HG02798 (cell line): Measurements from ENCODE around the gene MVB12B.

Experiments used
- ATAC-seq: cut with Tn5 transposase; IDR thresholded peaks from one replicate; pipeline ENCODE4 v1.9.1; 2021; ENCODE audit warnings: mild to moderate bottlenecking; ENCODE audit not compliant: unreplicated experiment, poor library complexity

The MVB12B gene

DNA sequence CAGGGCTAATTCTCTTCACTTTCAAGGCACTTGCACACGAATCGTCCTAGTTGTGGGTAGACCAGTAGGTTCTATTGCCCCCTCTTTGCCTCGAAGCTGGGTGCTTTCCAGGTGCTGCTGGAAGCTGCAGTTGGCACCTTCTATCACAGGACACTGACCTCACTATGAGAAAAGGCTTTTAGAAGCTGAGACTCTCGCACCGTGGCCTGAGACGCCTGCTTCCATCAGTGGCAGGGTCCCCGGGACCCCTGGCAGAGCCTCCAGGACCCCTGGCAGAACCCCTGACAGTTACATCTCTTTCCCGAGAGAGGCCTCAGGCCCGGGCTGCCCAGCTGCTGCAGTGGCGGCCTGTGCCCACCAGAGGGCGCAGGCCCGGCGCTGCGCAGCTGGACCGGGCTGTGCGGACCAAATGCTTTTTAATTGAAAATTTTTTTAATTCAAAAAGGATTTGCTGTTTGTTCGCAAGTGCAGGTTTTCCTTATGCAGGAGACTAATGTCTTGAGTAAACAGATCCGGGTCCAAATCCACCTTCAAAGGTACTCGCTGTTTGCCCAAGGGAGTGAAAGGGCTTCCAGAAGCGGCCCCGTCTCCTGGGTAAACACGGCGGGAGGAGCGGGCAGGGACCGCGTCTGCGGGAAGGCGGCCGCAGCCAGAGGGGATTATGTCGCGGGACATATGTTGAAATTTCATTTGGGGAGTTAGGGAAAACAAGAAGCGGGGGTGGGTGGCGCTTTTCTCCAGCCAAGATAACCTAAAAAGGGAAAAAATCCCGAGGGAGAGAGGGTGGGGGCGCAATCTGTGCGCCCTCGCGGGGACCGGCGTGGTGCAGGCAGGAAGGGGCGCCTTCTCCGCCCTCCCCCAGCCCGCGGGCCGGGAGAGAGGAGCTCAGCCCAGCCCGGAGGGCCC, 172.6 kb downstream of the MVB12B start:
- ATAC-seq, result peak; percentile 44

DNA sequence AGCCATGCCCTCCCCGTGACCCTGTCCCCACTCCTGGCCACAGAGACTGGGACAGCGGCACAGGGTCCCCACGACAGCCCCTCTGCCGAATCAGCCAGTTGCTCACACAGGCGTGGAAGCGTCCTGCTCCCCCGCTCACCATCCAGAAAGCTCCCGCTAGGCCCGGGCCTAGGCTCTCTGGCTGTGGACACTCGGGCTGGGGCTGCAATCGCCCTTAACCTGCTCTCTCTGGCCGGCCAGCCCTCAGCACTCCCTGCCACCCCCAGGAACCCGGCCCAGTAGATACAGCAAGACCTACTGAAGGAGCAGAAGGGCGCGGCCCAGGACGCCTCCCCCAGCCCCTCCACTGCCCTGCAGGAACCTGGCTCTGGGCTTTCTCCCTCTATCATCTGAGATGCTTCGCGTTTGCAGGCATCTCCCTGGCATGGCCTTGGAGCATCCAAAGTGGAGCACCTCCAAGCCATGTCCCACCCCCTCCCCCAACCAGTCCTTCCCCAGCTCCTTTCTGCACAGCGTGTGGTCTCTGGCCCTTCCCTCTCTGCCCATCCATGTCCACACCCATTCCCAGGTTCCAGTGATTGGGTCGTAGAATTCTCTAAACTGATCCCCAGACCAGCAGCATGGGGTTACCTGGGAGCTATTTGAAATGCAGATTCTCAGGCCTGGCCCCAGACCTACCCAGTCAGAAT, 173.4 kb downstream of the MVB12B start:
- ATAC-seq, result no peak

DNA sequence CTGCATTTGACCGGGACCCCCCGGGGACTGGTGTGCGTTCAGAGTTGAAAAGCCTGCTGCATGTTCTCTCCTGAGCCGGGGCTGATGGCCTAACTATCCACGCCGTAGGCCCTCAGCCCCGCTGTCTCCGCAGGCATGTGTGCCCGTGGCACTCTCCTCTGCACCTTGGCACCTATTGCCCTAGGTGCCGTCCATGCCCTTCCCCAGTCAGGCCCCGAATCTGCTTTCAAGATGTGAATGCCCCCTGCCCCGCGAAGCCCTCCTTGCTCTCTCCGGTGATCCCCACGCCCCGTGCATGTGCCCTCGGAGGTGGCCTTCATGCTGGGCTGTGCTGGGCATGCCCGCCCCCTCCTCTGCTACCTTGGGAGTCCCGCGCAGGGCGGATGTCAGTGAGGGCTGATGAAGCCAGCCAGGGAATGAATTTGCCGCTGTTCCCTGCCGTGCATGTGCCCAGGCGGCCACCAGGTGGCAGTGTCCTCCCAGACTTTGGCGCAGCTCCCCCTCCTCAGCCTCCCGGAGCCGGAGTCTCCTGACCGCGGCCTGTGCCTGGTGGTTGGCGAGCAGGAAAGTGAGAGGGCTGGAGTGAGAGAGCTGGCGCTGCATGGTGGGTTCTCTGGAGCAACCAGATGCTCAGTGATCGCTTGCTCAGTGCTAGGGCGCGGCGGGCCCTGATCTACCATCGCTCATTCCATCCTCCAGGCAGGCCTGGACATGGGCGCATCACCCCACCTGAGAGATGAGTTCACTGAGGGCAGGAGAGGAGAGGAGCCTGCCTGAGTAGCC, 174.2 kb downstream of the MVB12B start:
- ATAC-seq, result peak; percentile 49

DNA sequence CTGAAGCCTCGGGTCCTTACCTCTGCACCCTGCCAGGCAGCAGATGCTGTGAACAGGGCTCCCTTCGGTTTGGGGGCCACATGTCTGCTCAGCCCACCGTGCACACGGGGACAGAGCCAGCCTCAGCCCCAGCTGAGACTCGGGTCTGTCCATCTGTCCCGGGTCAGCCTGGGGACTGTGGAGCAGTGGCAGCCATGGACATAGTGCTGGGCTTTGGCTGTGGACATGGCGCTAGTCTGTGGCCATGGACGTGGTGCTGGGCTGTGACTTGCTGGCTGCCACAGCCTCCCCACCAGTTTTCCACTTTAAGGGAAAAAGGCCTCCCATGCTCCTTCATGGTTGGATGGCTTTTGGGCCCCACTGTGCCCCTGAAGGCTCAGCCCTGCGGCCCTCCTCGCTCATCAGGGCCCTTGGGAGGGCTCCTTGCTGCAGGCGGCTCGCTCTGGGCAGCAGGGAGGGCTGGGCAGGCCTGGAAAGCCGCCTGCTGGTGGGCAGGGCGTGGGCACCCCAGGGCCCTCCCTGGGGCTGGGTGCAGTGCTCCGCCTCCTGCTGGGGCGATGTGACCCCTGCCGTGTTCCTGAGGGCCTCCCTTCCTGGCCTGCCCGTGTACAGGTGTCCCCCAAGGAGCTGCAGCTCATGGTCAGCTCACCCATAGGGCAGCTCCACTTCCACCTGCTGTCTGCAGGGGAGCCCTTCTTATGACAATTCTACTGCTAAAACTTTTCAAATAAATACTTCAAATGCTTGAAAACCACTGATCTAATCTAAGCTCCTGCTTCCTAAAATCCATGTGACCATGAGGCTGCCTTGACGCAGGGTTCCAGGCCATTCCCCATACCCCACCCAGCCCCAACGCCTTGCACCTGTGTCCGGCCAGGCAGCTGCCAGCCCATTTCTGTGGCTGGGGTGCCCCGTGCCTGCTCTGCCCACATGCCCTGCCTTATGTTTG, 175.0 kb downstream of the MVB12B start:
- no peak for ATAC-seq

DNA sequence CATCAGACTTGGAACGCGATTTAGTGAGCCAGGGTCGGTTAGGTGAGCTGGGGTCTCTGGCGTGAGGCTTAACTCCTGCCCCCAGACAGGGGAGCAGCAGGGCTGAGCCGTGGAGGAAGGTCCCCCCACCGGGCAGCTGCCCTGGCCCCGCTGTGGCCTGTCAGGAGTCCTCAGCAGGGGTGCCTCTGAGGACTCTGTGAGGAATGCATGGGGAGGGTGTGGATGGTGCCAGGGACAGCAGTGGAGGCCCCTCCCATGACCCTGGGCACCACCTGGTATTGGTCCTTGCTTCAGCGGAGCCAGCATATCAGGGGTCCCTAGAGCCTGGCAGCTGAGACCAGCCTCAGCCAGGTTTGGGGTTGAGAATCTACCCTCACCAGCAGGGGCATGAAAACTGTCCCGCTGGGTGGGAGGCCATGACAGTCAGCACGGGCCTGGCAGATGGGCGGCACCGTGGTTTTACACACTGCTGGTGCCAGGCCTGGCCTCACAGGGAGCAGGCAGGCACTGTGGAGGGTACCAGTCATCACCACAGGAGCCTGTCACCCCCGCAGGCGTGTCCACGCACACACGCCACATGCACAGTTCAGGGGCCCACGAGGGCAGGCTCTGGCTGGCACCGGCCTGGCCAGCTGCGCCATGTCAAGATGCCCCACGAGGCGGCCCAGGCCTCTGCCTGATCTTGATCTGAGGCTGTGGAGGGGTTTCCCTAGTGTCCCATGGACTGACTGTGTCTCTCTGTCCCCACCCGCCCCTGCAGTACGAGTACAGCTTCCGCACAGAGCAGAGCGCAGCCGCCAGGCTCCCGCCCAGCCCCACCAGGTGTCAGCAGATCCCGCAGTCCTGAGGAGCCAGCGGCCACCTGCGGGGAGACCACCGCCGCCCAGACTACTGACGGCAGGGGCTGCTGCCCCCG, 176.0 kb downstream of the MVB12B start:
- no peak for ATAC-seq

DNA sequence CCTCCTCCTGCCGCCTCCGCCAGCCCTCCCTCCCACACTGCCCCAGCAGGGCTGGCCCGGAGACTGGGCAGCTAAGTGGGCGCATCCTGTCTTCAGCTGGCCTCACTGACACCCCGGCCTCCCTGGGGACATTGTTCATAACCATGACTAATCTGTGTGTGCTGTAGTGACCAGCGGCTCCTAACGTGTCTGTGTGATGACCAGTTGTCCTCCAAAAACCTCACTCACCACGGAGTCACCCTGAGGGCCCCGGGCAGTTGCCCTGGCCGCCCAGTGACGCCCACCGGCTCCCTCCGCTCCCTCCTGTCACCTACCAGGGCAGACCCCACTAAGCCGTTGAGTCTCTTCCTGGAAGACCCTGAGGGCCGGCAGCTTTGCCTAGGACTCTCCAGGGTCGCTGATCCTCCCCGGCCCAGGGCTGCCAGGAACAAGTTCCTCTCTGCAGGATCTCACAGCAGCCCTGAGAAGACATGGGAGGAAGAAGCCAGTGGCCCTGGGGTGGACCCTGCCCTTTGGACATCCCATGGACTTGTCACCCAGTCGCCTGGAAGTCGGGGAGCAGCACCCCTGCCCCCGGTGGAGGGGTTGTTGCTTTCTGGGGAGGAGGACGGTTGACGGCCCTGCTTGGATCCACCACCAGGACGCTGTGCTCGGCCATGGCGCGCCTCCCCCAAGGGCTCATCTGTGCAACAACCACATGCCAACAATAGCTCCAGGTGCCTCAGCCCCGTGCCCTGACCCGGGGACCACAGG, 176.9 kb downstream of the MVB12B start:
- no peak for ATAC-seq

DNA sequence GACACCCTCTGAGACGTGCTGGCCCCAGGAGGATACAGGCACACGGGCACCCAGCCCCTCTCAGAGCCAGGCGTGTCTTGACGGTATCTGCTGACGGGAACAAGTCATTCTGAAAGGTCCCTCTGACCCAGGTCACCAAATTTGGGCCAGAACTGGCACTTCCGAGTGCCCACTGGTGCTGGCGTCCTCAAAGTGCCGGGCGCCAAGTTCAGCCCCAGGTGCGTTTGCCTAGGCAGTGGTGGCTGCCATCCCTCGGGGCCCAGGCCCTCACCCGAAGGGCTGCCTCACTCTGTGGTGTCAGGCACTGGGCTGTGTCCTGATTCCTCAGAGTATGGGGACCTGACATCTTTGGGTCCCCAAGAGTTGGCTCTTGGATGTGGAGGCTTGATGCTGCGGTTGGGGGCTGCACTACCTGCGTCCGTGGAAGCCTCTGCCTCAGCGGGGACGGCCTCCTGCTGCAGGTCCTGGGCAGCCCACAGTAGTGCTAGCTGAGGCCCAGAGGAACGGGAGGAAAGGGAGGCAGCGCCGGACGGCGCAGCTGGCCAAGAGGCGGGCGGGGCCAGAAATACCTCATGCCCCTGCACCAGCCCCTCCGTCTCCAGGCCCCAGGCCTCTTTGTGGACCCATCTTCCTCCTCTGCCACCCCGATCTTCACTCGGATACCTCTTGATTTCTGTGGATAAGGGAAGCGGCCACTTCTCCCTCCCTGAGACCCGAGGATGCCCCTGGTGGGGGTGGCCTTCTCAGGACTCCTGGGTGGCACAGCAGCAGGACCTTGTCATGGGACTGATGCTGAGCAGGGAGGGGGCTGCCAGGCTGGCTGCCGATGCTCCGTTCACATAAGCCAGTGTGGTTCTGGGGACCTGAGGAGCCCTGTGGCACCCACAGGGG, 177.7 kb downstream of the MVB12B start:
- no peak for ATAC-seq

DNA sequence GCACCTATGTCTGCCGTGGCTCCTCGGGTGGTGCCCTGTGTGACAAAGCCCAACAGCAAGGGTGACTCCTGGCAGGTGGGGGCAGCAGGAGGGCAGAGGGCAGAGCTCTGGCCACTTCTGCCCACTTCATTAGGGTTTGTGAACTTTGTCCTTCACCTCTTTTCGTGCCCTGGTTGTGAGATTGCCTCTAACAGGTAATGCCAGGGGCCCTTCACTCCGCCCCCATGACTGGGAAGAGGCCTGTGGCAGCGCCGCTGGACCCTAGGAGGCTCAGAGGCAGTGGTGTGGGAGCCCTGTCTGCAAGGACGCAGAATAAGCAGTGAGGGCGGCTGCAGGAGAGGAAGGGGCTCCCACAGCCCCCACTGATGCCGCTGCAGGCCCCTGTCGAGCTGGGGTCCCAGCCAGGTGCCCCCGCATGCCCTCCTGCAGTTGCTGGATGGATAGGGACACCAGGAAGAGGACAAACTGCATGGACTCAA, 178.4 kb downstream of the MVB12B start:
- no peak for ATAC-seq

DNA sequence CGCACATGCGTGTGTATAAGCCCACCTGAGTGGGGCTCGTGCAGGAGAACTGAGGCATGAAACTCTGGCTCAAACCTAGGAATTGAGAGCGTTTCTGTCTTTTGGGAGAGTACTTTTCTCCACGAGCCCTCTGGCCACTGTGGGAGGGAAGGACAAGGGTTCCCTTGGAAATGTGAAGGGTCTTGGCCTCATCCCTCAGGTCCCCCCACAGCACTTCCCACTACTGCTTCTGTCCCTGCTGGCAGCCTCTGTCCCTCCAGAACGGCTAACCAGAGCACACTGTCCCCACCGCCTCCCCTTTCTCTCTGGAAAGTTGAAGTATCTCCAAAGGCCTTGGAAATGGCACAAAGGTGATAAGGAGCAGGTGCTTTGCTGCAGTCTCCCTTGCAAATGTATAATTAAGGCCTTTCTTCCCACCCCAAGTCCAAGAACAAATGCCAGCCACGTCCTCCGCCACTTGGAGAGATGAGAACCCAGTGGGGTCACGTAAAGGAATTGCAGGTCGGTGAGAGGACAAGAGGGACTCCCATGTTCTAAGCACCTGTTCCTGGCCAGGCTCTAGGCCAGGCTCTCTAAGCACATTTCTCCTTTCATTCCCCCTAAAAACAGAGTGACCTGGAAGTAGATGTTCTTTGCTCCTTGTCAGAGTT, 179.2 kb downstream of the MVB12B start:
- ATAC-seq, result no peak

DNA sequence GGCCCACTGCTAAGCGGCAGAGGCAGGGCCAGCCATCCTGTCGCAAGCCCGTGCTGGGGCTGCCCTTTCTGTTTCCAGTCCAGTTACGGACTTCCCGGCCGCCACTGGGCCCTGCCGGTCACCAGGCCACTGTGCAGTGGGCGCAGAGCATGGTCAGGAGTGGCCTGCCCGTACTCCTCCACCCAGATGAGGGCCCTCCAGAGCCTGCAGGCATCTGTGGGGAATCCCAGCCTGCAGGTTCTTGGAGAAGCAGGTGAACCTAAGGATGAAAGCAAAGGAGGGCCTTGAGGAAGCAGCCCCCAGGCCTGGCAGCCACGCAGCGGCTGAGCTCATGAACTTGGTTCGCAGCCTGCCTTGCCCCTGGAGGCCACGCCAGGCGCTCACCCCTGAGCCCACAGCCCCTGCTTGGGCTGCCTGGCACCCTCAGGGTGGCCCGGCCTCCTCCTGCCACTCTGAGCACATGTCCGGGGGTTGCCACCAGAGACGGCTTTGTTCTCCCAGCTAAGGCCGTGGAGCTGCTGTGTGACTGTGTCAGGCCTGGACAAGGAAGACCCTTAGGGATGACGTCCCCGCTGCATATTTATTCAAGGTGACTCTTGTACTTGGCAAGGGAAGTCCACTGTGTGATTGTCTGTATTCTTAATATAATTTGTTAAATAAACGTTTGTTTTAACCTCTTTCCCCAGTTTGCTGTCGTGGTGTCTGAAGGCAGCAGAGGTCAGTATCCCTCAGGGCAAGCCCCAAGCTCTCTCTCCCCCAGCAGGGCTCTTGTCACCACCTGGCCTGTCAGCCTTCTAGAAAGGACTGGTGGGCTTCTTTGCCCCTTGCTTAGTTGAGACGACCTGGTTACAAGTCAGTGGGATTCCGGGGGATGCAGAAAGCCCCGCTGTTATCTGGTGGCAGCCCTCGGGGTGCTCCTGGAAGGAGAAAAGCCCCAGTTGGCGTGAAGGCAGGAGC, 180.0 kb downstream of the MVB12B start:
- no peak for ATAC-seq

DNA sequence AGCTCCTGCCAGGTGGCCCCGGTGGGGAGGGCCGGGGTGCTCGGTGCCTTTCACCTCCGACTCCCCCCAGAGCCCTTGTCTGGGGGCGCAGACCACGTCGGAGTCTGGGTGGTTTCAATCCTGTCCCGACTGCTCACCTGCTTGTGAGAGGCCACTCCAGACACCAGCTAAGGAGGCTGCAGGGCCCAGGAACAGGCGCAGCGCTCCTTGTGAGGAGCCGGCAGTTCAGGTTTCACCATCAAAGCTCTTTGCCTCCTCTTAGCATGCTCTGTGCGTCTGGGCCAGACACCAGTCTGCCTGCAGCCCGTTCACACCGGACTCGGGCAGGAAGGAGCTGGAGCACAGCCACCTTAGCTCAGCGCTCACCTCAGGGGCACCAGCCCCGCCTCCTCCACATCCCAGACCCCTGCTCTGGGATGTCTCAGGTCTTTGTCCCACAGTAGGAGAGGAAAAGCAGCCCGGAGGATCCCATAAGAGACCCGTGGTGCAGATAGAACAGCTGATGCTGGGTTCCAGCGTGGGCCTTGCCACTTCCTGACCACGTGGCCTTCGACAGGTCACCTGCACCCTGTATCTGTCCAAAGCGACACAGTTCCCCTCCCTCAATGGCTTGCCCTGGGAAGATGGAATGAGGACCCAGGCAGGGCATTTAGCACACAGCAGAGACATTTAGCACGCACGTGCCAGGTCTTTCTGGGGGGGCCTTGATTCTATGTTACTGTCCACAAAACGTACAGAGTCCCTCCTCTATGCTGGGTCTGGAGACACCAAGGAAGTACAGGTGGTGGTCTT, 180.9 kb downstream of the MVB12B start:
- ATAC-seq, result no peak

DNA sequence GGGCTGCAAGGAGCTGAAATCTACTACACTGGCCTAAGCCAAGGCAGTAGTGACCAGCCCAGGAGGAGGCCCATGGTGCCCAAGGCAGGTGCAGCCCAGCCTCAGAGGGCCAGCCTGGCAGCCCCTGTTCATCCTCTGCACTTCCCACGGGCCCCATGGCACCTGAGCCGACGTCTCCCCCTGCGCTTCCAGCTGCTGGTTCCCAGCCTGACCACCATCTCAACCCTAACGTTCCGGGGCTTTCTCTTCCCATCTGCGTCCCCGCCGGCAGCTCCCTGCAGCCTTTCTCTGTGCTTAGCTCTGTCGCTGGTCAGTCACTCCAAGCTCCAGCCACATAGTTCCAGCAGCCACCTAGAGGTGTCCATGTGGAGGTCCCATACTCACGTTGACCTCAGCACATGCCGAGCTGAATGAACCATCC, 181.6 kb downstream of the MVB12B start:
- no peak for ATAC-seq

DNA sequence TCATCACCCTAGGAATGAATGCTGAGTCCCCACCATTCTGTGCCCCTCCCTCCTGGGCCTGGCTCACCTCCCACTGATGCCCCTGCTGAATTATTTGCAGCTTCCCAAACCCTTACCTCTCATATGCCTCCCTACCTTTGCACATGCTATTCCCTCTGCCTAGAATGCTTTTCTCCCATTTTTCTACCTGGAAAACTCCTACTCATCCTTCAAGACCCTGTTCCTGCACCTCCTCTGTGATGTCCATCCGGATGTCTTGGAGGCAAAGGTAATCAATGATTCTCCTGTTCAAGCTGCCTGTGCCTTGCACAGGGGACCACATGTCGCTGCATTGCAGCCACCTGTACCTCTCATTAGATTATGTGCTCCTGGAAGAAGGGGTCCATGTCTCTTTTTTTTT, 182.3 kb downstream of the MVB12B start:
- ATAC-seq, result no peak

DNA sequence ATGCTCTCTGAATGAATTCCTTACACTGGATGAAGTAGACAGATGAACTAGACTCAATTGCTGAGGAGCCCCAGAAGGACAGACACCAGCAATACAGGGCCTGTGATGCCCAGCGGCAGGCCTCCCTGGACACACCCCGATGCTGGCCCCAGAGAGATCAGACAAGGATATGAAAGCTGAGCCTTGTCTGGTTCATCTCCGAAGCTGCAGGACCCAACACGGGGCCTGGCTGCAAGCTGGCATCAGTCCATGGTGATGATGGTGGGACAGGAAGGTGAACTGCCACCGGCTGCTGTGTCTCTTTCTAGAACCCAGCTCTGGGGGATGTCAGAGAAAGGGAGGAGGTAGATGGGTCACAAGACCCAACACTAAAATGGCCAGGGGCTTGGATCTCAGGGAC, 183.1 kb downstream of the MVB12B start:
- no peak for ATAC-seq

DNA sequence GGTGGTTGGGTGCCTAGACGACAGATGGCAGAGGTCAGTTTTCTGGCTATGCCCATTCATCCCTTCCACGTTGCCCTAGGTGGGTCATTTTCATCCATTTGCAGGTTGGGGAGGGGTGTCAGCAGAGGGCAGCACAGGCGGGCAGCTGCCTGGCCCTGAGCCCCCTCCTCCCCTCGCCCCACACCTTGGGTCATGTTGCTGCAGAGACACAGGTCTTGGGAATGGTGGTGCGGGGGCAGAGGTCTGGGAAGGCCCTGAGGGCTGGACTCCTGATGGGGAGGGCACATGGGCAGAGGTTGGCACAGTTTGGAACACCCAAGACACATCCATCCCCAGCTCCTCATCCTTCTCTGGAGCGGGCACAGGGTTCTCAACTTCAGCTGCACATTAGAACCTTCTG, 183.9 kb downstream of the MVB12B start:
- no peak for ATAC-seq
